WTC11 (cell line): ENCODE results near the gene MARK3. TPM values are rescaled to one million over a fixed set of nuclear protein-coding genes. Genes with fewer than 3 reads are reported as not detected.

ENCODE experiments used
- ATAC-seq: fragments of 200-7000 bp; cut with Tn5 transposase; 2 replicates; pipeline ENCODE4 v1.10.0; 2021; ENCODE audit warnings: mild to moderate bottlenecking, moderate library complexity
- CTCF ChIA-PET: fragments of 300-600 bp; sonication (Branson Sonifier 250); formaldehyde crosslinking; loops from one replicate; lab custom pipeline; 2021; ENCODE audit warnings: antibody characterized with exemption; lab: Charles Lee
- POLR2A ChIA-PET: fragments of 350-600 bp; sonication (Branson Sonifier 250); formaldehyde crosslinking; loops from one replicate; lab custom pipeline; 2021; ENCODE audit warnings: antibody characterized with exemption; lab: Charles Lee
- DNase-seq: peaks from one replicate; pipeline ENCODE4 v3.0.0; 2021; ENCODE audit warnings: low spot score
- H3K27ac Mint-ChIP-seq: 2 replicates; pipeline ENCODE4 v1.8.0; 2021; ENCODE audit warnings: mixed read lengths
- H3K27me3 Mint-ChIP-seq: 2 replicates; pipeline ENCODE4 v1.8.0; 2021; ENCODE audit warnings: low read depth, mild to moderate bottlenecking, moderate library complexity, mixed read lengths
- H3K36me3 Mint-ChIP-seq: 2 replicates; pipeline ENCODE4 v1.8.0; 2021; ENCODE audit warnings: mixed read lengths
- H3K4me1 Mint-ChIP-seq: 2 replicates; pipeline ENCODE4 v1.8.0; 2022; ENCODE audit warnings: mixed read lengths
- H3K4me3 Mint-ChIP-seq: 2 replicates; pipeline ENCODE4 v1.8.0; 2021; ENCODE audit warnings: mild to moderate bottlenecking, moderate library complexity, mixed read lengths
- H3K9me3 Mint-ChIP-seq: 2 replicates; pipeline ENCODE4 v1.8.0; 2021; ENCODE audit warnings: mixed read lengths
- CTCF ChIP-seq: fragments of 200-600 bp; IDR thresholded peaks from 2 replicates; pipeline ENCODE4 v1.8.0; 2022; ENCODE audit warnings: antibody characterized with exemption
- E2F5 ChIP-seq: sonication (generic); formaldehyde crosslinking; IDR thresholded peaks from 2 replicates; pipeline ENCODE4 v1.8.1; 2022; ENCODE audit warnings: mild to moderate bottlenecking, moderate library complexity, missing genetic modification reagents
- ELF4 ChIP-seq: sonication (generic); formaldehyde crosslinking; IDR thresholded peaks from 2 replicates; pipeline ENCODE4 v1.8.1; 2022; ENCODE audit warnings: low read depth, mild to moderate bottlenecking, moderate library complexity, missing genetic modification reagents
- EMX1 ChIP-seq: fragments of 250-450 bp; sonication (Bioruptor Pico); IDR thresholded peaks from 2 replicates; pipeline ENCODE4 v1.8.0; 2021; ENCODE audit warnings: mild to moderate bottlenecking
- ESRRA ChIP-seq: sonication (generic); formaldehyde crosslinking; IDR thresholded peaks from 2 replicates; pipeline ENCODE4 v1.8.1; 2022; ENCODE audit warnings: mild to moderate bottlenecking, missing genetic modification reagents, borderline replicate concordance
- FOXJ3 ChIP-seq: sonication (generic); formaldehyde crosslinking; IDR thresholded peaks from 2 replicates; pipeline ENCODE4 v1.9.0; 2021; ENCODE audit warnings: missing genetic modification reagents, mild to moderate bottlenecking, borderline replicate concordance
- NFE2L1 ChIP-seq: sonication (generic); formaldehyde crosslinking; IDR thresholded peaks from 2 replicates; pipeline ENCODE4 v1.8.1; 2023; ENCODE audit warnings: missing genetic modification reagents
- NR3C1 ChIP-seq: sonication (generic); formaldehyde crosslinking; conservative IDR thresholded peaks from 2 replicates; pipeline ENCODE4 v1.8.1; 2023; ENCODE audit warnings: low read depth, mild to moderate bottlenecking, missing genetic modification reagents
- SMAD4 ChIP-seq: sonication (generic); formaldehyde crosslinking; IDR thresholded peaks from 2 replicates; pipeline ENCODE4 v1.8.0; 2022; ENCODE audit warnings: mild to moderate bottlenecking, missing genetic modification reagents
- SOX15 ChIP-seq: fragments of 250-450 bp; sonication (Bioruptor Pico); IDR thresholded peaks from 2 replicates; pipeline ENCODE4 v1.9.0; 2021; ENCODE audit warnings: mild to moderate bottlenecking
- TEAD4 ChIP-seq: sonication (generic); formaldehyde crosslinking; IDR thresholded peaks from 2 replicates; pipeline ENCODE4 v1.8.0; 2022; ENCODE audit warnings: mild to moderate bottlenecking, missing genetic modification reagents
- TP53 ChIP-seq: sonication (generic); formaldehyde crosslinking; IDR thresholded peaks from 2 replicates; pipeline ENCODE4 v1.8.1; 2023; ENCODE audit warnings: mild to moderate bottlenecking, missing genetic modification reagents
- ZNF263 ChIP-seq: sonication (generic); formaldehyde crosslinking; IDR thresholded peaks from 2 replicates; pipeline ENCODE4 v1.8.1; 2022; ENCODE audit warnings: low read depth, mild to moderate bottlenecking, moderate library complexity, missing genetic modification reagents
- ZNF423 ChIP-seq: fragments of 250-450 bp; sonication (Bioruptor Pico); IDR thresholded peaks from 2 replicates; pipeline ENCODE4 v2.1.2; 2022; ENCODE audit warnings: mild to moderate bottlenecking, moderate library complexity
- total RNA-seq: library from RNA; stranded (reverse); gene quantifications from 3 replicates; pipeline ENCODE4 v1.2.3, GENCODE V29; 2021
- TF ChIP-seq, protein P1 (sequence below): fragments of 250-450 bp; sonication (Bioruptor Pico); conservative IDR thresholded peaks from 2 replicates; pipeline ENCODE4 v1.9.0; 2021; ENCODE audit warnings: mild to moderate bottlenecking
- TF ChIP-seq, protein P2 (sequence below): fragments of 250-450 bp; sonication (Bioruptor Pico); IDR thresholded peaks from 2 replicates; pipeline ENCODE4 v1.8.0; 2021; ENCODE audit warnings: mild to moderate bottlenecking
- TF ChIP-seq, protein P3 (sequence below): sonication (generic); formaldehyde crosslinking; IDR thresholded peaks from 2 replicates; pipeline ENCODE4 v1.8.0; 2022; ENCODE audit warnings: mild to moderate bottlenecking, missing genetic modification reagents

MARK3 gene
- total RNA-seq, 1 experiment from 2014 or later: 93.7 TPM

DNA sequence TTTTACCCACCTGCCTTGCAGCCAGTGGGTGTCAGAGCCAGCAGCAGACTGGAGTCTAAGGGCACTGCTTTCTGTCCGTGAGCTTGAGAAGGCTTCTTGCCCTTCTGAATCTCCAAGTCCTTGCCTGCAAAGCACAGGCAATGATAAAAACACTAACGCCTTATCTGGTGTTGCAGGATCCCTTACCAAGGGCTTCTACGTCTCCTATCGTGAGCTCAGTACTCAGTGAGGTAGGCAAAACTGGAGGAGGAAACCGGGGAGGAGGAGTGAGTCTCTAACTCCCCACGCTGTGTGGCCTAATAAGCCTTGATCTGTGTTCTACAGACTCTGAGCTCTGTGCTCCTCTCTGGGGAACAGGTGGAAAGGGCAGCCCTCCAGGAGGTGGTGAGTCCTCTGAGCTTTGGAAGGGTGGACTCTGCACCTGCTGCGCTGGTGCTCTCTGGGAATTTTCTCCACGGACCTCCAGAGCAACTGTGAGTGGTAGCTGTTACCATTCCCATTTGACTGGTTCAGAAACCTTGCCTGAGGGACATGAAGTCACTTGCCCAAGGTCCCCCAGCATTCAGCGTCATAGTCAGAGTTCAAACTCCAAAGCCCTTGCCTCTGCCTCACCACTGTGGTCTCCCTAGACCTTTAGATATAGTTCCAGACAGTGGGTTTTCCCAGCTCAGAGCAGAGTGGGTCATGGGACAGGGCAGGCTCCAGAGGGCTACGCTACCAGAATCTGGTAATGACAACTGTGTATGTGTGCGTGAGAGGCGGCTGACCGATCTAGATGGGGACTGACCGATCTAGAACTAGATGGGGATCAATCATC is 7.0 kb upstream of the MARK3 start:
- Mint-ChIP-seq H3K27ac (no peak overlapping the region), H3K4me1 (peaks cover 6% of the 10 kb centered on the region; the same call in 1 of the 2 replicates), H3K36me3 (no peaks in the 10 kb centered on the region), H3K9me3 (peaks cover 5% of the 10 kb centered on the region), H3K4me3 (no peak overlapping the region), H3K27me3 (peaks cover 7% of the 10 kb centered on the region)
- DNase-seq: no peak
- TF ChIP-seq EMX1 (CRISPR knock-in tag) (no peak), ZNF263 (CRISPR knock-in tag) (no peak), FOXJ3 (no peak), ESRRA (CRISPR knock-in tag) (no peak), ZNF423 (no peak), TEAD4 (CRISPR knock-in tag) (no peak), CTCF (no peak), TP53 (CRISPR knock-in tag) (no peak), NR3C1 (no peak), SOX15 (CRISPR knock-in tag) (no peak), E2F5 (no peak), ELF4 (CRISPR knock-in tag) (no peak), NFE2L1 (CRISPR knock-in tag) (no peak), SMAD4 (CRISPR knock-in tag) (no peak)
- TF ChIP-seq, protein P1, sequence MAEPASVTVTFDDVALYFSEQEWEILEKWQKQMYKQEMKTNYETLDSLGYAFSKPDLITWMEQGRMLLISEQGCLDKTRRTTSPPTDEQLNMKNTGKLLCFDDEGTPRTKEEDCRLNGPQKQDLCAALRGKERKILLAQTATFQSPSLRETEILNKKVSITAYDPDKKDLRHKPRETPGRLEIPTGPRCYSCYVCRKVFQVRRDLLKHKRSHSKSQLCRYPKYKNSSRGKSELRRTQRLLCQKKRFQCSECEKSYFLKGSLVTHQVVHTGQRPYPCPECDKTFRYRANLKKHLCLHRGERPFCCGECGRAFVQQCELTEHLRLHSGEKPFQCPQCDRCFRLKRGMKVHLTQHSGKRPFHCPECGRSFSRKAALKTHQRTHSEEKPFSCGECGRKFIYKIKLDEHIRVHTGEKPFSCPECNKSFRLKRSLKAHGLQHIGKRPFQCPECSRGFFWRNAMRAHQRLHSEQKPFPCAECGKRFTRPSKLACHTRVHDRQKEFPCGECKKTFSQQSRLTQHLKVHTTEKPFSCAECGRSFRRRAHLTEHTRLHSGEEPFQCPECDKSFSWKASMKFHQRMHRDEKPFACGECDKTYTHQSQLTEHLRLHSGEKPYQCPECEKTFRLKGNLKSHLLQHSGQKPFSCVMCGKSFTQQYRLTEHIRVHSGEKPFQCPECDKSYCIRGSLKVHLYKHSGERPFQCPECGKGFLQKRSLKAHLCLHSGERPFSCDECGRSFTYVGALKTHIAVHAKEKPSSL (CRISPR knock-in tag): no peak
- TF ChIP-seq, protein P2, sequence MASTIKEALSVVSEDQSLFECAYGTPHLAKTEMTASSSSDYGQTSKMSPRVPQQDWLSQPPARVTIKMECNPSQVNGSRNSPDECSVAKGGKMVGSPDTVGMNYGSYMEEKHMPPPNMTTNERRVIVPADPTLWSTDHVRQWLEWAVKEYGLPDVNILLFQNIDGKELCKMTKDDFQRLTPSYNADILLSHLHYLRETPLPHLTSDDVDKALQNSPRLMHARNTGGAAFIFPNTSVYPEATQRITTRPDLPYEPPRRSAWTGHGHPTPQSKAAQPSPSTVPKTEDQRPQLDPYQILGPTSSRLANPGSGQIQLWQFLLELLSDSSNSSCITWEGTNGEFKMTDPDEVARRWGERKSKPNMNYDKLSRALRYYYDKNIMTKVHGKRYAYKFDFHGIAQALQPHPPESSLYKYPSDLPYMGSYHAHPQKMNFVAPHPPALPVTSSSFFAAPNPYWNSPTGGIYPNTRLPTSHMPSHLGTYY: no peak
- TF ChIP-seq, protein P3, sequence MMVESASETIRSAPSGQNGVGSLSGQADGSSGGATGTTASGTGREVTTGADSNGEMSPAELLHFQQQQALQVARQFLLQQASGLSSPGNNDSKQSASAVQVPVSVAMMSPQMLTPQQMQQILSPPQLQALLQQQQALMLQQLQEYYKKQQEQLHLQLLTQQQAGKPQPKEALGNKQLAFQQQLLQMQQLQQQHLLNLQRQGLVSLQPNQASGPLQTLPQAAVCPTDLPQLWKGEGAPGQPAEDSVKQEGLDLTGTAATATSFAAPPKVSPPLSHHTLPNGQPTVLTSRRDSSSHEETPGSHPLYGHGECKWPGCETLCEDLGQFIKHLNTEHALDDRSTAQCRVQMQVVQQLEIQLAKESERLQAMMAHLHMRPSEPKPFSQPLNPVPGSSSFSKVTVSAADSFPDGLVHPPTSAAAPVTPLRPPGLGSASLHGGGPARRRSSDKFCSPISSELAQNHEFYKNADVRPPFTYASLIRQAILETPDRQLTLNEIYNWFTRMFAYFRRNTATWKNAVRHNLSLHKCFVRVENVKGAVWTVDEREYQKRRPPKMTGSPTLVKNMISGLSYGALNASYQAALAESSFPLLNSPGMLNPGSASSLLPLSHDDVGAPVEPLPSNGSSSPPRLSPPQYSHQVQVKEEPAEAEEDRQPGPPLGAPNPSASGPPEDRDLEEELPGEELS (CRISPR knock-in tag): no peak
- no peak; the same call in 1 of the 2 replicates for ATAC-seq
- ChIA-PET POLR2A (no interaction called here), CTCF (interaction anchor here (1.1 to 3.1 kb wide), 3 partner anchors 13 to 273 kb away, joined by 3 to 14 read pairs (median 7); no protein-coding TSS in a partner anchor)
